ENCODE measurements around the gene THRAP3.

GRCh38 chr1:36198641-36199040 lies 25.6 kb upstream of the THRAP3 start:
- TF ChIP-seq POLR2A (IDR thresholded peaks at IDR 0.05; ENCODE audit: low read depth, low read length) (no peak), POLR2AphosphoS5 (IDR thresholded peaks at IDR 0.05; ENCODE audit: low read depth, low read length) (no peak), TAF1 (IDR thresholded peaks at IDR 0.05; ENCODE audit: low read depth, low read length) (no peak), POU2F2 (IDR thresholded peaks at IDR 0.05; ENCODE audit: low read depth, low read length) (no peak), SPI1 (IDR thresholded peaks at IDR 0.05; ENCODE audit: low read depth, low read length) (no peak)

Measured in GM12891 (cell line).